HepG2 (cell line): ENCODE results near the gene LRTM2. TPM values are rescaled to one million over a fixed set of nuclear protein-coding genes. Genes with fewer than 3 reads are reported as not detected.

Source experiments
- CHCHD3 ChIP-seq: sonication (generic); formaldehyde crosslinking; IDR thresholded peaks from 2 replicates; pipeline ENCODE4 v1.8.0; 2022; ENCODE audit warnings: mild to moderate bottlenecking, missing genetic modification reagents, moderate library complexity
- ELF1 ChIP-seq: sonication (generic); formaldehyde crosslinking; IDR thresholded peaks from 2 replicates; pipeline ENCODE4 v1.4.0; 2020; ENCODE audit warnings: missing genetic modification reagents
- FOSL1 ChIP-seq: sonication (generic); formaldehyde crosslinking; IDR thresholded peaks from 2 replicates; pipeline ENCODE4 v1.9.0; 2021; ENCODE audit warnings: missing genetic modification reagents, borderline replicate concordance
- GPBP1L1 ChIP-seq: sonication (generic); formaldehyde crosslinking; IDR thresholded peaks from 2 replicates; pipeline ENCODE4 v1.5.0; 2020; ENCODE audit warnings: mild to moderate bottlenecking, missing genetic modification reagents
- KAT7 ChIP-seq: IDR thresholded peaks from 2 replicates; pipeline ENCODE4 v1.6.1; 2018; ENCODE audit warnings: borderline replicate concordance, missing compliant biosample characterization
- NFATC3 ChIP-seq: sonication (generic); formaldehyde crosslinking; IDR thresholded peaks from 2 replicates; pipeline ENCODE4 v1.5.1; 2020; ENCODE audit warnings: mild to moderate bottlenecking, missing genetic modification reagents
- NFYC ChIP-seq: IDR thresholded peaks from 2 replicates; pipeline ENCODE4 v1.6.1; 2016; ENCODE audit warnings: missing genetic modification reagents, missing compliant biosample characterization
- PREB ChIP-seq: sonication (generic); formaldehyde crosslinking; IDR thresholded peaks from 2 replicates; pipeline ENCODE4 v1.4.0; 2020; ENCODE audit warnings: missing genetic modification reagents
- RCOR2 ChIP-seq: IDR thresholded peaks from 2 replicates; pipeline ENCODE4 v1.6.1; 2016; ENCODE audit warnings: missing biosample characterization, missing genetic modification reagents
- SALL2 ChIP-seq: sonication (generic); formaldehyde crosslinking; IDR thresholded peaks from 2 replicates; pipeline ENCODE4 v1.8.1; 2023; ENCODE audit warnings: mild to moderate bottlenecking, missing genetic modification reagents, inconsistent platforms
- SCMH1 ChIP-seq: sonication (generic); formaldehyde crosslinking; IDR thresholded peaks from 2 replicates; pipeline ENCODE4 v1.9.0; 2021; ENCODE audit warnings: missing genetic modification reagents, mild to moderate bottlenecking, borderline replicate concordance
- TCF7L2 ChIP-seq: IDR thresholded peaks from 2 replicates; pipeline ENCODE4 v1.6.1; 2011; ENCODE audit warnings: mild to moderate bottlenecking, low read depth, low read length, moderate library complexity
- TSC22D2 ChIP-seq: sonication (generic); formaldehyde crosslinking; IDR thresholded peaks from 2 replicates; pipeline ENCODE4 v1.5.1; 2020; ENCODE audit warnings: missing genetic modification reagents, mild to moderate bottlenecking, borderline replicate concordance
- ZBTB4 ChIP-seq: sonication (generic); formaldehyde crosslinking; IDR thresholded peaks from 2 replicates; pipeline ENCODE4 v1.4.0; 2020; ENCODE audit warnings: missing genetic modification reagents, mild to moderate bottlenecking, borderline replicate concordance
- ZEB1 ChIP-seq: IDR thresholded peaks from 2 replicates; pipeline ENCODE4 v1.6.1; 2012; ENCODE audit warnings: mild to moderate bottlenecking, low read depth, inconsistent platforms; ENCODE audit not compliant: insufficient replicate concordance
- ZNF292 ChIP-seq: sonication (generic); formaldehyde crosslinking; IDR thresholded peaks from 2 replicates; pipeline ENCODE4 v1.8.1; 2022; ENCODE audit warnings: mild to moderate bottlenecking, low read depth, missing genetic modification reagents, borderline replicate concordance
- ZNF335 ChIP-seq: sonication (generic); formaldehyde crosslinking; IDR thresholded peaks from 2 replicates; pipeline ENCODE4 v1.4.0; 2020; ENCODE audit warnings: missing genetic modification reagents
- ZNF350 ChIP-seq: sonication (generic); formaldehyde crosslinking; IDR thresholded peaks from 2 replicates; pipeline ENCODE4 v1.4.0; 2020; ENCODE audit warnings: mild to moderate bottlenecking, low read depth, missing genetic modification reagents, borderline replicate concordance
- ZNF501 ChIP-seq: sonication (generic); formaldehyde crosslinking; IDR thresholded peaks from 2 replicates; pipeline ENCODE4 v1.5.1; 2020; ENCODE audit warnings: mild to moderate bottlenecking, moderate library complexity, missing genetic modification reagents
- ZNF792 ChIP-seq: IDR thresholded peaks from 2 replicates; pipeline ENCODE4 v1.6.1; 2016
- polyA plus RNA-seq, 8 experiments: library from polyadenylated mRNA; depleted of rRNA in 3 of 8; stranded (reverse) in 7 of 8; unstranded in 1 of 8; fragments of >200 nt; fragmentation: Illumina TruSeq in 4 of 8; extraction: Trizol in 4 of 8; gene quantifications; 2 replicates each; pipeline versions ENCODE4 v1.2.1 to v1.2.3, GENCODE V29; 2011 to 2016; ENCODE audit warnings: low read depth in 4 of 8, missing spikeins in 1 of 8, mixed read lengths in 1 of 8; ENCODE audit not compliant: insufficient read depth in 1 of 8
- total RNA-seq, 5 experiments: library from RNA; depleted of rRNA; stranded (reverse); fragments of >200 nt; fragmentation: Illumina TruSeq; extraction: Trizol; gene quantifications; 2 replicates each; pipeline ENCODE4 v1.2.3, GENCODE V29; 2016; ENCODE audit warnings: low read depth in 1 of 5

The LRTM2 gene
- total and polyA plus RNA-seq, 2 of the 13 experiments (the other 11 are each of a cell fraction or from before 2014, with no cell fraction given), result 0.09 TPM; not detected in 1

DNA sequence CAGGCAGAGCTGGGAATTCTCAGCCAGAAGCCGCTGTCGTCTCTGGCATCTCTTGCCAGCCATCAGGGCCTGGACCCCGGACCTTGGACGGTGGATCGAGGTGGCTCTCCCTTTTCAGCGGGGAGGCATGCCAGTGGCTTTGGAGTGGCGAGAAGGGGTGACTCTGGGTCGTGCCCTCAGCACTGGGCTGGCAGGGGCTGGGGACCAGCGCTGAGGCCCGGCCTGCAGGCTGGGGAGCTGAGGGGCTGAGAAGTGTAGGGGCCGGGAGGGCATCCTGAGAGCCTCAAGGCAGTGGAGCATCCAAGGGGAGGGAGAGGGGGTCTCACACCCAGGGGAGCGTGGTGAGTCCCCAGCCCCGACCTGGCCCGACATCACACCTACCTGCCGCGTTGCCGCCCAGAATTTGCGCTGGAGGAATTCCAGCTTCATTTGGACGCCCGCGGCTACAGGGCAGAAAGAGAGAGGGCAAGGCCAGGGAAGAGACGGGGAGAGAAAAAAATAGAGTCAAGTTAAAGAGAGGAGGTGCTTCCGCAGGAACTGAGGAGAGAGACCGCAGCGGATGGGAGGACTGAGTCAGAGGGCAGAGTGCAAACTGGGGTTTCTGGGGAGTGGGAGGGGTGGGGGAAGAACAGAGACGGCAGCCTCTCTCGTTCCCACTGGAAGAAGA is 9.0 kb upstream of the LRTM2 start (continued):
- TF ChIP-seq NFATC3 (CRISPR knock-in tag) (no peak), SALL2 (CRISPR knock-in tag) (no peak), ZNF792 (peak; percentile 30; the same call in 1 of the 2 replicates), GPBP1L1 (no peak), ZNF501 (CRISPR knock-in tag) (no peak), ZNF292 (CRISPR knock-in tag) (no peak), FOSL1 (CRISPR knock-in tag) (peak; percentile 64; the same call in 1 of the 2 replicates), KAT7 (0 out of 2 replicates have a peak, but pooled peaks have one; percentile 59), SCMH1 (CRISPR knock-in tag) (no peak), ZEB1 (no peak), TSC22D2 (CRISPR knock-in tag) (no peak), CHCHD3 (CRISPR knock-in tag) (no peak), ZNF335 (CRISPR knock-in tag) (peak; percentile 54; the same call in 1 of the 2 replicates), ZBTB4 (CRISPR knock-in tag) (no peak), TCF7L2 (no peak), PREB (CRISPR knock-in tag) (no peak), ELF1 (CRISPR knock-in tag) (no peak), ZNF350 (CRISPR knock-in tag) (0 out of 2 replicates have a peak, but pooled peaks have one; percentile 19), NFYC (CRISPR knock-in tag) (0 out of 2 replicates have a peak, but pooled peaks have one; percentile 12), RCOR2 (no peak)
